SU-DHL-6 (cell line): Measurements from ENCODE around the gene HSD17B12.

ENCODE experiments used
- H2AFZ ChIP-seq: fragments of 200-600 bp; sonication (generic); 2 replicates; pipeline ENCODE4 v1.6.1; 2014; ENCODE audit warnings: low read depth, mild to moderate bottlenecking, moderate library complexity, mixed read lengths, antibody characterized with exemption, low read length; ENCODE audit not compliant: severe bottlenecking
- H3F3A ChIP-seq: fragments of 200-600 bp; shearing (Covaris generic); 2 replicates; pipeline ENCODE4 v1.6.0; 2016; ENCODE audit warnings: antibody characterized with exemption, mild to moderate bottlenecking; ENCODE audit not compliant: insufficient read depth
- H3K27ac ChIP-seq: fragments of 200-600 bp; sonication (generic); 2 replicates; pipeline ENCODE4 v1.5.1; 2016; ENCODE audit warnings: low read depth, mild to moderate bottlenecking, low read length, moderate library complexity, mixed read lengths
- H3K27me3 ChIP-seq: fragments of 200-600 bp; sonication (generic), shearing (Covaris generic); 2 replicates; pipeline ENCODE4 v1.6.0; 2014; ENCODE audit warnings: mild to moderate bottlenecking, low read length
- H3K36me3 ChIP-seq: fragments of 200-600 bp; sonication (generic); 2 replicates; pipeline ENCODE4 v1.6.1; 2014; ENCODE audit warnings: mild to moderate bottlenecking, low read length, mixed read lengths
- H3K4me2 ChIP-seq: fragments of 300-600, 200-600 bp; shearing (Covaris generic), sonication (generic); 2 replicates; pipeline ENCODE4 v1.6.0; 2014; ENCODE audit warnings: low read length, low read depth, mild to moderate bottlenecking; ENCODE audit not compliant: poor library complexity, severe bottlenecking
- H3K4me3 ChIP-seq: fragments of 200-600 bp; sonication (generic); 2 replicates; pipeline ENCODE4 v1.5.1; 2014; ENCODE audit warnings: antibody characterized with exemption, low read length, mild to moderate bottlenecking, mixed read lengths; ENCODE audit not compliant: insufficient read depth, poor library complexity, severe bottlenecking
- H3K79me2 ChIP-seq: fragments of 200-600 bp; sonication (generic); 2 replicates; pipeline ENCODE4 v1.6.1; 2014; ENCODE audit warnings: mild to moderate bottlenecking, low read length, moderate library complexity; ENCODE audit not compliant: insufficient read depth
- H3K9ac ChIP-seq: fragments of 200-600 bp; sonication (generic); 2 replicates; pipeline ENCODE4 v1.7.0; 2014; ENCODE audit warnings: mild to moderate bottlenecking, low read length
- H3K9me2 ChIP-seq: fragments of 200-600 bp; sonication (generic); replicated peaks from 2 replicates; pipeline ENCODE4 v1.6.1; 2014; ENCODE audit warnings: low read length; ENCODE audit not compliant: insufficient read depth
- H3K9me3 ChIP-seq: fragments of 200-600 bp; sonication (generic); 2 replicates; pipeline ENCODE4 v1.6.1; 2014; ENCODE audit warnings: low read length, mixed read lengths; ENCODE audit not compliant: insufficient read depth
- H4K20me1 ChIP-seq: fragments of 200-600 bp; sonication (generic); 2 replicates; pipeline ENCODE4 v1.6.1; 2014; ENCODE audit warnings: low read depth, mild to moderate bottlenecking, antibody characterized with exemption, low read length, moderate library complexity, mixed read lengths
- EZH2phosphoT487 ChIP-seq: fragments of 200-600 bp; sonication (generic), shearing (Covaris generic); conservative IDR thresholded peaks from 2 replicates; pipeline ENCODE4 v1.6.1; 2018; ENCODE audit warnings: mild to moderate bottlenecking, antibody characterized with exemption, low read length, moderate library complexity, mixed read lengths
- TF ChIP-seq, protein P1 (sequence below): fragments of 200-600 bp; sonication (generic); IDR thresholded peaks from one replicate; pipeline ENCODE4 v1.5.1; 2017; ENCODE audit warnings: antibody characterized with exemption, mild to moderate bottlenecking, low read length, moderate library complexity; ENCODE audit not compliant: insufficient read depth, poor library complexity, severe bottlenecking

HSD17B12 gene

GRCh38 chr11:43643898-43644620 lies 36.5 kb upstream of the HSD17B12 start:
- peak overlapping the region; percentile 89 for H3K4me3 ChIP-seq
- H3K27ac ChIP-seq, result no peak overlapping the region
- H3K9me2 ChIP-seq, result no peaks in the 10 kb centered on the region
- H4K20me1 ChIP-seq, result no peaks in the 10 kb centered on the region
- H3K9ac ChIP-seq, result peak overlapping the region; percentile 78
- TF ChIP-seq EZH2phosphoT487, result no peak
- H3K27me3 ChIP-seq, result no peaks in the 10 kb centered on the region
- H2AFZ ChIP-seq, result peak overlapping the region; percentile 90
- H3K79me2 ChIP-seq, result peaks cover 14% of the 10 kb centered on the region
- H3K9me3 ChIP-seq, result no peaks in the 10 kb centered on the region
- H3K4me2 ChIP-seq, result peak overlapping the region; percentile 94
- no peaks in the 10 kb centered on the region for H3K36me3 ChIP-seq
- no peaks in the 10 kb centered on the region for H3F3A ChIP-seq

- Histone ChIP-seq H3K4me3 (peak overlapping the region; percentile 89), H3K27me3 (no peaks in the 10 kb centered on the region), H2AFZ (peak overlapping the region; percentile 90), H3K9ac (peak overlapping the region; percentile 78), H3K27ac (no peak overlapping the region), H3K4me2 (peak overlapping the region; percentile 94), H3K9me3 (no peaks in the 10 kb centered on the region), H3F3A (no peaks in the 10 kb centered on the region), H3K36me3 (no peaks in the 10 kb centered on the region), H3K9me2 (no peaks in the 10 kb centered on the region), H4K20me1 (no peaks in the 10 kb centered on the region), H3K79me2 (peaks cover 14% of the 10 kb centered on the region)
- TF ChIP-seq, protein P1, sequence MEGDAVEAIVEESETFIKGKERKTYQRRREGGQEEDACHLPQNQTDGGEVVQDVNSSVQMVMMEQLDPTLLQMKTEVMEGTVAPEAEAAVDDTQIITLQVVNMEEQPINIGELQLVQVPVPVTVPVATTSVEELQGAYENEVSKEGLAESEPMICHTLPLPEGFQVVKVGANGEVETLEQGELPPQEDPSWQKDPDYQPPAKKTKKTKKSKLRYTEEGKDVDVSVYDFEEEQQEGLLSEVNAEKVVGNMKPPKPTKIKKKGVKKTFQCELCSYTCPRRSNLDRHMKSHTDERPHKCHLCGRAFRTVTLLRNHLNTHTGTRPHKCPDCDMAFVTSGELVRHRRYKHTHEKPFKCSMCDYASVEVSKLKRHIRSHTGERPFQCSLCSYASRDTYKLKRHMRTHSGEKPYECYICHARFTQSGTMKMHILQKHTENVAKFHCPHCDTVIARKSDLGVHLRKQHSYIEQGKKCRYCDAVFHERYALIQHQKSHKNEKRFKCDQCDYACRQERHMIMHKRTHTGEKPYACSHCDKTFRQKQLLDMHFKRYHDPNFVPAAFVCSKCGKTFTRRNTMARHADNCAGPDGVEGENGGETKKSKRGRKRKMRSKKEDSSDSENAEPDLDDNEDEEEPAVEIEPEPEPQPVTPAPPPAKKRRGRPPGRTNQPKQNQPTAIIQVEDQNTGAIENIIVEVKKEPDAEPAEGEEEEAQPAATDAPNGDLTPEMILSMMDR, result no peak
- TF ChIP-seq EZH2phosphoT487, result no peak
These were observed 35.8 kb upstream of the HSD17B12 start for GRCh38 chr11:43644621-43645299.

DNA sequence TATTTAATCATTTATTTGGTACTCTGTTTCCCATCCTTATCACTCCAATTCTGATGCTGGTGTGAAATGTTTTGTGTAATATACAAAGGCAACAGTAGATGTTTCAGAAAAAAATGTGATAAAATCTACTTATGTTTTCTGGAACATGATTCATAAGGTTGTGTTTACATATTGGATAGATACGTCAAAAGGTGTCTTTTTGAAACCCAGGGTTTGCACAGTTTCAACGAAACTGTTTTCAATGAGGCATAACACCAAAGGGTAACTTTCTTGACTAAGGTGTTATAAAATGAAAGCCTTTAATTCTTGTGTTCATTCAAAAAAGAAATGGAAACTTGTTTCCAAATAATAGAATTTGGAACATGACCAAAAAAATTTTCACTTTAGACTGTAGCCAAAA lies 33.8 kb upstream of the HSD17B12 start:
- no peak overlapping the region for H3K4me2 ChIP-seq
- H3K79me2 ChIP-seq, result peaks cover 14% of the 10 kb centered on the region
- TF ChIP-seq, protein P1, result no peak
- no peak for TF ChIP-seq EZH2phosphoT487
- H3K27ac ChIP-seq, result no peak overlapping the region
- no peak overlapping the region for H3K4me3 ChIP-seq
- H3K36me3 ChIP-seq, result no peaks in the 10 kb centered on the region
- no peak overlapping the region for H3K9ac ChIP-seq
- no peaks in the 10 kb centered on the region for H3K9me2 ChIP-seq
- H3K27me3 ChIP-seq, result no peaks in the 10 kb centered on the region
- H3F3A ChIP-seq, result no peaks in the 10 kb centered on the region
- H3K9me3 ChIP-seq, result no peaks in the 10 kb centered on the region
- no peaks in the 10 kb centered on the region for H4K20me1 ChIP-seq
- no peak overlapping the region for H2AFZ ChIP-seq

DNA sequence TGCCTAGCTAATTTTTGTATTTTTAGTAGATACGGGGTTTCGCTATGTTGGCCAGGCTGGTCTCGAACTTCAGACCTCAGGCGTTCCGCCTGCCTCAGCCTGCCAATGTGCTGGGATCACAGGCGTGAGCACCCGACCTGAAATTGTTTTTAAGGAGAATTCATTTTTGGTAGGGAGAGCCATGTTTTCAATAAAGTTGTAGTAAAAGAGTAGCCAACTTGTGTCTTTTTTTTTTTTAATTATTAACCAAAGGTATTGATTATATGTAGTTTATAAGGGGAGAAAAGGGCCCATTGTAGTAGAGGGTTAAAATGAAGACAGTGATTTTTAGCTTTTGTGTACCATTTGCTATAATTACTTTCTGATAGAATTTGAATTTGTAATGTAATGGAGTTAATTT lies 31.6 kb upstream of the HSD17B12 start:
- peaks cover 14% of the 10 kb centered on the region for H3K79me2 ChIP-seq
- no peak overlapping the region for H3K27ac ChIP-seq
- TF ChIP-seq, protein P1, result no peak
- TF ChIP-seq EZH2phosphoT487, result no peak
- no peak overlapping the region for H3K4me3 ChIP-seq
- H2AFZ ChIP-seq, result no peak overlapping the region
- H3K27me3 ChIP-seq, result no peaks in the 10 kb centered on the region
- no peaks in the 10 kb centered on the region for H3F3A ChIP-seq
- no peaks in the 10 kb centered on the region for H3K36me3 ChIP-seq
- no peak overlapping the region for H3K9ac ChIP-seq
- H3K9me3 ChIP-seq, result no peaks in the 10 kb centered on the region
- H4K20me1 ChIP-seq, result no peaks in the 10 kb centered on the region
- no peaks in the 10 kb centered on the region for H3K9me2 ChIP-seq
- no peak overlapping the region for H3K4me2 ChIP-seq
